Epithelial cell of esophagus (primary cell): Measurements from ENCODE around the gene HTRA2.

Experiments used
- DNase-seq: peaks from one replicate; pipeline ENCODE4 v3.0.0; 2010; ENCODE audit warnings: low read depth
- H3K4me3 ChIP-seq: 2 replicates; pipeline ENCODE4 v1.5.1; 2011; ENCODE audit warnings: mild to moderate bottlenecking, low read length, control low read depth
- TF ChIP-seq, protein P1 (sequence below): IDR thresholded peaks from 2 replicates; pipeline ENCODE4 v1.5.1; 2011; ENCODE audit warnings: low read depth, mild to moderate bottlenecking, low read length, control low read depth, inconsistent platforms; ENCODE audit not compliant: insufficient read depth; ENCODE audit errors: missing control alignments

Gene HTRA2

DNA sequence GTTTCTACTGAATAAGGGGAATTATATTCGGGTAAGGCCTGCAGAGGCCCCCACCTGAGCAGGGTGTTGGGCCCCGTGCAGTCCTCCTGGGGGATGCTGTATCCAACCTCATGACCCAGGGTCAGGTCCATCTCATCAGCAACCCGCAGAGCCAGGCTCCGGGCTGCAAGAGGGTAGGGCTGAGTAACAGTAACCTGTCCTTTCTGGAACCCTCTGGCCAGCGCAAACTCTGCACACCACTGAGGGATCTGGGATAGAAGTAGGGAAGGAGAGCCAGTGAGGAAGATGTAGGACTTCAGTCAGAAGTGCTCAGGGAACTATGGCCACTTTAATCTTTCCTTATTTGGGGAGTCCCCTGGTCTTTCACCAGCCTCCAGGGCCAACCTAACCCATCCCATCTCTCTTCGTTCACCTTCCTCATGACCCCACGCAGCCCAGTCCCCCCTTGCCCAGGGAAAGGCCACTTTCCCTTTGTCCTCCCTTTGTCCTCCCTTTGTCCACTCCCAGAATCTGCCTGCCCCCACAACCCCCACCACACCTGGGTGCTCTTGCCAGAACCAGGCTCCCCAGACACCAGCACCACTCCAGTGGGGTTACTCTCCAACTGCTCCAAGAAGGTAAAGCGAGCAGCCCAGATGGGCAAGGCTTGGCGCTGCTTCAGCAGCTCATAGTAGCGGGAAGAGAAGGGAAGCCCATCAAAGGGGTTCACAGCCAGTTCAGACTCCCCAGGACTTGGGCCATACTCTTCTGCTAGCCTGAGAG is 4.6 kb upstream of the HTRA2 start:
- TF ChIP-seq, protein P1, sequence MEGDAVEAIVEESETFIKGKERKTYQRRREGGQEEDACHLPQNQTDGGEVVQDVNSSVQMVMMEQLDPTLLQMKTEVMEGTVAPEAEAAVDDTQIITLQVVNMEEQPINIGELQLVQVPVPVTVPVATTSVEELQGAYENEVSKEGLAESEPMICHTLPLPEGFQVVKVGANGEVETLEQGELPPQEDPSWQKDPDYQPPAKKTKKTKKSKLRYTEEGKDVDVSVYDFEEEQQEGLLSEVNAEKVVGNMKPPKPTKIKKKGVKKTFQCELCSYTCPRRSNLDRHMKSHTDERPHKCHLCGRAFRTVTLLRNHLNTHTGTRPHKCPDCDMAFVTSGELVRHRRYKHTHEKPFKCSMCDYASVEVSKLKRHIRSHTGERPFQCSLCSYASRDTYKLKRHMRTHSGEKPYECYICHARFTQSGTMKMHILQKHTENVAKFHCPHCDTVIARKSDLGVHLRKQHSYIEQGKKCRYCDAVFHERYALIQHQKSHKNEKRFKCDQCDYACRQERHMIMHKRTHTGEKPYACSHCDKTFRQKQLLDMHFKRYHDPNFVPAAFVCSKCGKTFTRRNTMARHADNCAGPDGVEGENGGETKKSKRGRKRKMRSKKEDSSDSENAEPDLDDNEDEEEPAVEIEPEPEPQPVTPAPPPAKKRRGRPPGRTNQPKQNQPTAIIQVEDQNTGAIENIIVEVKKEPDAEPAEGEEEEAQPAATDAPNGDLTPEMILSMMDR, result no peak
- H3K4me3 ChIP-seq, result peak overlapping the region; percentile 47
- DNase-seq, result no peak

DNA sequence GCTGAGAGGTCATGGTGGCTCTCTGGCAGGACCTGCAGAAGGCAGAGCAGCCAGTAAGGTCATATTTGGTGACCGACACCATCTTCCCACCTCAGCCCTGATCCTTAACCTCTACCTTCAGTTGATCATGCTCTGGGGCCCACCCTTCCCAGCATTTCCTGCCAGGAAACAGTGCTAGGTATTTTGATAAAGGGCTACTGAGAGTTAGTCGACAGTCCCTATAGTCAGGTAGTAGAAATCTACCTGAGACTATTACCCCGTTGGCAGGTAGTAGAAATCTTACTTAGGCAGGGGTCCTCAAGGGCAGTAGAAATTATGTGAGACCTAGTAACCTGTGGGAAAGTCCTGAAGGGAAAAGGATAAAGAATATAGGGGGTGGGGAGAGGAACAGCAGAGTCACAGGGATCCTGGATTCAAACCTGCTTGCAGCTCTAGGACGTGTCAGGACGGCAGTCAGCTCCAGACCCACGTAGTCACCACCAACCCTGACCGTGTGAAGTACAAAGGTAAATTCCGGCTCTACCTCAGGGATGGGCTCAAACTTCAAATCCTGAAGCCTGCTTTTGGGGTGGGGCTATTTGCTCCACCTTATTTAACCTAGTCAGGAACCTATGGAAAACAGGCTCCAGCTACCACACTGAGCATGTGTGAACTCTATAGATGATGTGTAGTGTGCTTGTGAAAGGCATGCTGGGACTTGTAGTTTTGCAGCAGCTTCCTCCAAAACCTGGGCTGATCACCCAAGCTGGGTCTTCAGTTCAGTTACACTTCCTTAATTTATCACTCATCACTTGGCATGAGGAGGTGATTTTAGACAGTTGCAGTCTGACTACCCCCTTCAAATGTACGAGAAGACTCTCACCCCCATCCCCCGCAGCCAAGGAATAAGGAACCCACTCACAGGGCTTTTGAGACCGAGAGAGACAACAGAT is 3.8 kb upstream of the HTRA2 start, which contains the start of gene DQX1:
DQX1 (minus strand) TSS at position 515 of the 932 bp plus-strand sequence; CDS start at position 13, 502 bp downstream.
- DNase-seq, result peak; percentile 99
- TF ChIP-seq, protein P1, result no peak
- peak within 1 kb of the TSS; percentile 47 for H3K4me3 ChIP-seq

DNA sequence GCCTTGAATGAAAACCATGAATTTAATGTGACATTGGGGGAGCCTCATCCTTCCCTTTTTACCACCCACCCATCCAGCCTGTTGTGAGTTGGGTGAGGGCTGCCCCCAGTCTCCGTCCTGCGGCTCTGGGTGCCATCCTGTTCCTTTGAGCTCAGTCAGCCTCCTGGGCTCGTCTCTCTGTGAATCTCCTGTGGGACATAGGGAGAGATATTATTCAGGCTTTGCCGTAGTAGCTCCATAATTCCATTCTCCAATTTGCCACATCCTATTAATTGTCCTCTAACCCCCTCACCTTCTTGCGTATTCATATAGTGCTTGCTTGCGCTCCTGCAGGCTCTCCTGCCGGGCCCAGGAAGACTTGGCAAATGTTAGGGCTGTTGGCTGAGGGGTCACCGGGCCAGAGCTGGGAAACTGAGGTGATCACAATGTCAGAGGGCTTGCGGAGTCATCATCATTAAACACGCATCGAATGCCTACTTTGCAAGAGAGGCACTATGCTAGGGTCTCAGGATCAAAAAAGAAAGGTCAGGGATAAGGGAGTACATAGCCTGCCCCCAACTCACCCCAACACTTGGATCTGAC is 3.0 kb upstream of the HTRA2 start:
- TF ChIP-seq, protein P1, result no peak
- DNase-seq, result no peak
- H3K4me3 ChIP-seq, result no peak overlapping the region

DNA sequence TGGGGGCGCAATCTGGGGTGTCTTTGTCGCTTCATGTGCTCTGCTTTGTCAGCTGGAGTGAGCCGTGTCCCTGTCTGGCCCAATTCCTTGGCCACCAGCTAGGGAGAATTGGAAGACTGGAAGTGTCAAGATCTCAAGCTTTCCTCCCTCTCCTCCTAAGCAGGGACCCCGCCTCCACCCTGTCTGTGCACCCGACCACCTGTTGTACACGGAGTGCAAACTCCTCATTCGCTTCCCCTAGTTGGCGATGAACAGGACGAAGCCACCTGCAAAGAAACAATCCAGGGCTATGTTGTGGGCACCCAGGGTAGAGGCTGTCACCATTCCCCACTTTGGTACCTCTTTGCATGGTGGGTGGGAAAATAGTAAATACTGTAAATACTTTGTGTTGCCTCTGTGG is 2.0 kb upstream of the HTRA2 start:
- TF ChIP-seq, protein P1, result no peak
- no peak for DNase-seq
- H3K4me3 ChIP-seq, result no peak overlapping the region

DNA sequence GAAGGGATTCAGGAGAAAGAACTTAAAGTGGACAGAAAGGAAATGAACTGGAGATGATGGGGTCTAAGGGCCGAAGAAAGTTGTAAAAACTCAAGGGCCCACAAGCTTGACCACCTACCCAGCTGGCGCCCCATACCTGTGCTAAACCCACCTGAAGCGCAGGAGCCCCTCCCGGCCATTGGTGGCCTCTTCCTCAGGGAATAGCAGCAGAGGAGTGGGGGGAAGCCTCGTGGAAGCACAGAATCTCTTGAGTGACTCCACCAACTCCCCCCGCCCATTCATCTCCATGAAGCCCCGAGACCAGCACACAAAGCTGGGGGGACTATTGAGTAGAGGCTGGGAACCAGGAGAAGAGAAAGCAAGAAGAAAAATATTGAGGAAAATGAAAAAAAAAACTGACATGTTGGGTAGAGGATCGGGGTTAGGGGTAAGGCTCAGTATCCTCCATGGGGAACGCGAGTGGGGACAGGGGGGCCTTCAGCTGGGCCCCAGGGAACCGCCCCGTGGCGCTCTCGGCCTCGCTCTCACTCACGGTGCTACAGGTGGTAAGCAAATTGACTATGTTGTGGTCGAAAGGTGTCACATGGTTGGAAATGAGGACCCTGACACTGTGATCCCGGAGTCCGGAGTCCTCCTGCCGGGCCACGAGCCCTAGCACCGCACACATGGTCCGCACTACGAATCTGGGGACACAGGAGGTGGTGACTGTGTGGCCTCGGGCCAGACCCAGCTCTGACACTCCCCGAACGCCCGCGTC is 955 bp upstream of the HTRA2 start:
- TF ChIP-seq, protein P1, result no peak
- peak overlapping the region; percentile 94 for H3K4me3 ChIP-seq
- no peak for DNase-seq
